HG03064 (cell line): ENCODE data around the gene CPA2.
"Not testable (repeated sequence)": the region's sequence is repeated elsewhere in the genome, so short reads cannot be mapped to it uniquely, and the experiment has no call there.

ENCODE experiments used
- ATAC-seq: cut with Tn5 transposase; IDR thresholded peaks from one replicate; pipeline ENCODE4 v1.9.1; 2021; ENCODE audit warnings: low read depth; ENCODE audit not compliant: unreplicated experiment

CPA2 gene

DNA sequence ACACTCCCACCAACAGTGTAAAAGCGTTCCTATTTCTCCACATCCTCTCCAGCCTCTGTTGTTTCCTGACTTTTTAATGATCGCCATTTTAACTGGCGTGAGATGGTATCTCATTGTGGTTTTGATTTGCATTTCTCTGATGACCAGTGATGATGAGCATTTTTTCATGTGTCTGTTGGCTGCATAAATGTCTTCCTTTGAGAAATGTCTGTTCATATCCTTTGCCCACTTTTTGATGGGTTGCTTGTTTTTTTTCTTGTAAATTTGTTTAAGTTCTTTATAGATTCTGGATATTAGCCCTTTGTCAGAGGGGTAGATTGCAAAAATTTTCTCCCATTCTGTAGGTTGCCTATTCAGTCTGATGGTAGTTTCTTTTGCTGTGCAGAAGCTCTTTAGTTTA is 17.0 kb upstream of the CPA2 start:
- not testable (repeated sequence) for ATAC-seq

GRCh38 chr7:130254555-130254954 is 12.1 kb upstream of the CPA2 start:
- ATAC-seq, result no peak

- ATAC-seq, result no peak
Observed at GRCh38 chr7:130256704-130257103, 10.0 kb upstream of the CPA2 start.

DNA sequence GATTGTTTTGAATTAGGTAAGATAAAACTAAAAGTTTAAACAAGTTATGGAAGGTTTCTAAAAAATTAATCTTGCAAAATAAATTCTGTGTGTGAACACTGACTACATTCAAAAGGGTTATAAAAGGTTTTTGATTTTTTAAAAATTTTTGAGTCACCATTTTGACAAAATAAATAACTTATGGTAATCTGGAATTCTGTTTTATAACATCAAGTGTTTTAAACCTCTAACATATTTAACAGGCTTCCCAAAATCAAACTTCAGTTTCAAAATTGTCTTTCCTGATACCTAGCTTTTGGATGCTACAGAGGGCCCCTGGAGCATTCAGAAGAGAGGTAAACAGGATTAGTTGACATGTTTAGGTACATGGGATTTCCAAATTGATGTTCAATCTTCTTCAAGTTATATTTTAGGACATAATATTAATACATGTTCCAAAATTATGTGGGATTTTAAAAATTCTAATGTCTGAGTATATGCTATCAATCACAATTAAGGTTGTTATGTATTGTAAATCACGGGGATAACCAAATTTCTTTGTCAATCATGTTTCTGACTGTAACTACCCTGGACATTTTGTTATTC is 8.1 kb upstream of the CPA2 start:
- ATAC-seq, result no peak

GRCh38 chr7:130262448-130262847 is 4.2 kb upstream of the CPA2 start:
- no peak for ATAC-seq

GRCh38 chr7:130263130-130263529 is 3.5 kb upstream of the CPA2 start:
- ATAC-seq, result no peak

GRCh38 chr7:130266961-130267321 is 278 bp downstream of the CPA2 start:
- ATAC-seq, result no peak

DNA sequence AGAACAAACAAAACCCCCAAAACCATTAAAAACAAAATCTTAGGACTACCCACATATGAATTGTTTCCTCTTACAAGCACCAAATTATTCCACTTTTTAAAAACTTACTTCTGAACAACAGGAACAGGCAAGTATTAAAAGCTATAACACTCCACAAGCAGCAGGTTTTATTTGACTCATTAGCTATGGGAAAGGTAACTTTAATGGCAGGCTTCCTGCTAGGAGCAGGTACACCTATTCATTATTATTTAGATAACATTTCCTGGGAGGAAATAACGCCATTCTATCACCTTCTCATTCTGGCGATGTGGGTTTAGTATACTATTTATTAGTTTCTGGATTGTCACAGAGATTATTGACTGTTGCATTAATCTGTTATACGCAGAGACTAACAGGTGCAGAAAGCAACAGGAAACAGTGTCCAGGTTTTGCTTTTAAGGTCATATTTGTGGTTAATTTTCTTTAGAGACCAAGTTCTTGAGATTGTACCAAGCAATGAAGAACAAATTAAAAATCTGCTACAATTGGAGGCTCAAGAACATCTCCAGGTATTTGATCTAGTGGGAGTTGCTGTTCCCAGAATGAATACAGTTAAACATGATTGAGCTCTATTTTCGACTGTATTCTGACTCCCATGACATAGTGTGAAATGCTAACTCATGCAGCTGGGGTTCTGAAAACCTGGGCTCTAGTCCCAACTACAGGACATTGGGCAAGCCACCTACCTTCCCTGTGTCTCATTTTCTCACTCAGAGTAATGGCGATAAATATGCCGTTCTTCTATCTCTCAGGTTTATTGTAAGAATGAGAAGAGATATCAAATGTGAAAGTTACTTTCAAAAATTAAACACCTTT is 2.0 kb downstream of the CPA2 start:
- no peak for ATAC-seq

DNA sequence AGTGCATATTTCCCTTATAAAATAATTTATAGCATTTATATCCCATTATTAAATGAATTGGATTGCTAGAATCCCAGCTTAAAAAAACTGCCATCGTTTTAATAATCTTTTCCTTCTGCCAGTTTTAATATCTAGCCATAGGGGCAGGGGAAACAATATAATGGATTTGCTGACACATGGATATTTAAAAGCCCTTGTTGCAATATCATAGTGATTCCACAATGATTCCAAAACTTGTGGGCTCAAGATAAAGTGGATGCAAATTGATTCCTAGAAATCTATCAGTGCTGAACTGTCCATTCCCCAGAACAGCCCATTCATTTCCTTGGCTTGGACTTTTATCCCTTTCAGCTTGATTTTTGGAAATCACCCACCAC is 2.6 kb downstream of the CPA2 start:
- no peak for ATAC-seq

GRCh38 chr7:130270947-130271800 is 4.5 kb downstream of the CPA2 start:
- ATAC-seq, result no peak

- ATAC-seq, result no peak
Observed at GRCh38 chr7:130272381-130273080, 5.9 kb downstream of the CPA2 start.

DNA sequence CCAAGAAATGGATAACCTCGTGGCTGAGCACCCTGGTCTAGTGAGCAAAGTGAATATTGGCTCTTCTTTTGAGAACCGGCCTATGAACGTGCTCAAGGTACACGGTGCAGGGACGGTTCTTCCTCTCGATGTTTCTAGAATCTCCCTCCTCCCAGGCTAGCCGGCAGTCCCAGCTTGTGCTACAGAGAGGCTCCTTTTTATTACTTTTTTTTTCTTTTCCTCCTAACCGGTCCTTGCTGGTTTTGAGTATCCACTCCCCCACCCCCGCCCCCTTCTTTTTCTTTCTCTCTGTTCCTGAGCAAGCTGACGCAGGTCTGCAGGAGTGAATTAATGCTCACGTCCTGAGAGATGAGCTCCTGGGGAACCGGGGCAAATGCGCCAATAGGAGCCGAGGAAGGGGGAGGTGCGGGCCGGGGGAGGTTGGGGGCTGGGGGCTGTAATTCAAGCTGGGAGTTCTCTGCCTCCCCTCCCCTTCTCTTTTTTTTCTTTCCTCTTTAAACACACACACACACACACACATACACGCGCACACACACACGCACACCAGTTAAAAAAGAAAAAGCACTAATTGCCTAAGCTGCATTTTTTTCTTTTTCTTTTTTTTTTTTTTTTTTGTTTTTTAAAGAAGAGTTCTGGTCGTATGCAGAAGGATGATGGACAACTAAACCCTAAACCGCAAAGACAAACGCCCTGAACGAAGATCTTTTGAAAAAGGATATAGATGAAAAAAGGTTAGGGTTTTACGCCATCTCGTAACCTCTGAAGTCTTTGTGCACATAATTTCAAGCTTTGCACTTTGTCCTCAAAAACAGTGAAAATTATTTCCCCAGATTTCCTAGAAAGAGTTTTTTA is 6.6 kb downstream of the CPA2 start:
- ATAC-seq, result no peak

- no peak for ATAC-seq
Observed at GRCh38 chr7:130273933-130274255, 7.2 kb downstream of the CPA2 start.

GRCh38 chr7:130274296-130274695 is 7.6 kb downstream of the CPA2 start:
- no peak for ATAC-seq

- ATAC-seq, result no peak
Observed at GRCh38 chr7:130274983-130275591, 8.4 kb downstream of the CPA2 start.

- no peak for ATAC-seq
Observed at GRCh38 chr7:130275826-130276297, 9.2 kb downstream of the CPA2 start.

DNA sequence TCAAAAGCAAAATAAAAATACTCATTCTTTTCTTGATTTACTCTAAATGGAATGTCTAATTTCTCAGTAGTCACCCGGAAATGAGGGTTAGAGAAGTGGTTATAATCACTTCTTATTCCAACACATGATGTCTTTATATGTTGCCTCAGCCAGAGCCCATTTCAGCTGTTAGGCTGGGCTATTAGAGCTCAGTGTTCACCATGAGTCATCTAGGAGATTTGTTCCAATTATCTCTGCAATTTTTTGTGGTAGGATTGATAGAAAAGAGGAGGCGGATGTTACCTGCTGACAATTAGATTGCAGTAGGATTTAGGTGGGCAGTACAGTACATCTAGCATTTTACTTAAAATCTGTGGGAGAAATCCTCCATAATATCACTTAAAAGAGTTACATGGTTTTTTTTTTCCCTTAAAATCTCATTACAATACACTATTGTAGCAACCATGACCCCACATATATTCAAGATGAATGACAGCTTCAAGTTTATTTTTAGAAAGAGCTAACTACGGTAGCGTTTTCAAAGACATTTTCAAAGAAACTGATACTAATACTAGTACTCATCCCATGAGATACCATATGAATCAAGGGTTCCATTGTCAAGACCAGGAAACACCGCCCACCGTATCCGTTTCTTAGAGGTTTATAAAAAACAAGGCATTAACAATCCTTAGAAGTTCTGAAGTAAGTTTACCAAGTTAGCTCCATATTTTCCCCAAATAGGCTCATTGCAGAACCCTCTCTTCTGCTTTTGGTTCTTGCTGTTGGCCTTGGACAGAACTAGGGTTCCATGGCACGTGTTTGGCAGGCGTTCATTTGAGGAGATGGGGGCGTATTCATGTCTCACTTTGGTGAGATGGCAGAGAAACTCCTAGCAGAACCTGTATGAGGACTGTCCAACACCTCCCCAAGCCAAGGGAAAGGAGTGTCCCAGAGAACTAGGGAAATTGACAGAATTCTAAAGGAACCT is 10.4 kb downstream of the CPA2 start:
- ATAC-seq, result no peak
